HL-60 (cell line): ENCODE data around the gene PACRG.

ENCODE experiments used
- DNase-seq, 2 experiments: peaks; one replicate each; pipeline ENCODE4 v3.0.0-alpha.2; 2010 to 2020; ENCODE audit warnings: low read depth in 1 of 2, low spot score in 1 of 2
- H3K27ac ChIP-seq: fragments of 250-450 bp; sonication (Bioruptor Pico); replicated peaks from 2 replicates; pipeline ENCODE4 v1.5.1; 2020; ENCODE audit warnings: mild to moderate bottlenecking, moderate library complexity
- H3K27me3 ChIP-seq: fragments of 250-450 bp; sonication (Bioruptor Pico); 2 replicates; pipeline ENCODE4 v1.5.1; 2021; ENCODE audit warnings: mild to moderate bottlenecking, moderate library complexity; ENCODE audit not compliant: insufficient read depth, poor library complexity, severe bottlenecking
- H3K4me3 ChIP-seq: replicated peaks from 2 replicates; pipeline ENCODE4 v1.5.1; 2011; ENCODE audit warnings: mild to moderate bottlenecking, control low read depth, low read length; ENCODE audit not compliant: insufficient read depth
- CTCF ChIP-seq: IDR thresholded peaks from one replicate; pipeline ENCODE4 v1.5.1; 2011; ENCODE audit warnings: low read length, control low read depth, inconsistent platforms; ENCODE audit not compliant: insufficient read depth
- GABPA ChIP-seq: IDR thresholded peaks from 2 replicates; pipeline ENCODE4 v1.6.1; 2012; ENCODE audit warnings: low read depth
- POLR2AphosphoS5 ChIP-seq: IDR thresholded peaks from 2 replicates; pipeline ENCODE4 v1.6.1; 2012; ENCODE audit warnings: low read depth
- REST ChIP-seq: IDR thresholded peaks from 2 replicates; pipeline ENCODE4 v1.6.1; 2012; ENCODE audit warnings: low read depth; ENCODE audit not compliant: insufficient replicate concordance
- SPI1 ChIP-seq: IDR thresholded peaks from 2 replicates; pipeline ENCODE4 v1.6.1; 2012; ENCODE audit warnings: low read depth, mild to moderate bottlenecking, borderline replicate concordance

Gene PACRG

GRCh38 chr6:163308629-163309440, 581.1 kb downstream of the PACRG start:
- TF ChIP-seq GABPA = no peak
- no peak for DNase-seq
- H3K27me3 ChIP-seq = peaks cover 5% of the 10 kb centered on the region
- H3K27ac ChIP-seq = no peak overlapping the region
- no peak overlapping the region for H3K4me3 ChIP-seq

GRCh38 chr6:163309491-163310026, 581.8 kb downstream of the PACRG start:
- DNase-seq = no peak
- no peak overlapping the region for H3K27ac ChIP-seq
- TF ChIP-seq CTCF (no peak), GABPA (no peak), REST (no peak), SPI1 (no peak), POLR2AphosphoS5 (no peak)
- peaks cover 5% of the 10 kb centered on the region for H3K27me3 ChIP-seq
- no peak overlapping the region for H3K4me3 ChIP-seq

- no peak overlapping the region for H3K27ac ChIP-seq
Observed at GRCh38 chr6:163310096-163310972, 582.6 kb downstream of the PACRG start.

More at GRCh38 chr6:163310096-163310972, 582.6 kb downstream of the PACRG start:
- peaks cover 5% of the 10 kb centered on the region for H3K27me3 ChIP-seq
- TF ChIP-seq REST (no peak), GABPA (no peak), CTCF (no peak), POLR2AphosphoS5 (no peak), SPI1 (no peak)
- H3K4me3 ChIP-seq = no peak overlapping the region
- no peak for DNase-seq
